HG03060 (cell line): Measurements from ENCODE around the gene CPLANE1.
"Not testable (repeated sequence)": the region's sequence is repeated elsewhere in the genome, so short reads cannot be mapped to it uniquely, and the experiment has no call there.

Source experiments
- ATAC-seq: cut with Tn5 transposase; IDR thresholded peaks from one replicate; pipeline ENCODE4 v1.9.1; 2021; ENCODE audit warnings: low read depth, moderate number of reproducible peaks; ENCODE audit not compliant: unreplicated experiment

The CPLANE1 gene

DNA sequence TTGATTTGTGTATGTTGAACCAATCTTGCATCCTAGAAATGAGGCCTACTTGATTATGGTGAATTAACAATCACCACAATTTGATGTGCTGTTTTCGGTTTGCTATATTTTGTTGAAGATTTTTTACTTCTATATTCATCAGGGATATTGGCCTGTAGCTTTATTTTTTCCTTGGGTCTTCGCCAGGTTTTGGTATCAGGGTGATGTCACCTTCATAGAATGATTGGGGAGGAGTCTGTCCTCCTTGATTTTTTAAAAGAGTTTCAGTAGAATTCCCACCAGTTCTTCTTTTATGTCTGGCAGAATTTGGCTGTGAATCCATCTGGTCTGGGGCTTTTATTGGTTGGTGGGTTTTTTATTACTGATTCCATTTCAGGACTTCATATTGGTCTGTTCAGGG lies 115.2 kb downstream of the CPLANE1 start:
- no peak for ATAC-seq

GRCh38 chr5:37132646-37133045 lies 116.5 kb downstream of the CPLANE1 start:
- no peak for ATAC-seq

GRCh38 chr5:37121465-37121864 lies 127.7 kb downstream of the CPLANE1 start:
- ATAC-seq, result no peak

- no peak for ATAC-seq
These were observed 128.1 kb downstream of the CPLANE1 start for GRCh38 chr5:37121027-37121426.

GRCh38 chr5:37120270-37120669 lies 128.9 kb downstream of the CPLANE1 start:
- ATAC-seq, result no peak

GRCh38 chr5:37116359-37116758 lies 132.8 kb downstream of the CPLANE1 start:
- no peak for ATAC-seq

GRCh38 chr5:37112383-37112991 lies 136.7 kb downstream of the CPLANE1 start:
- no peak for ATAC-seq

- peak; percentile 74 for ATAC-seq
These were observed 137.5 kb downstream of the CPLANE1 start for GRCh38 chr5:37111426-37112382.

- no peak for ATAC-seq
These were observed 139.0 kb downstream of the CPLANE1 start for GRCh38 chr5:37110135-37110534.

DNA sequence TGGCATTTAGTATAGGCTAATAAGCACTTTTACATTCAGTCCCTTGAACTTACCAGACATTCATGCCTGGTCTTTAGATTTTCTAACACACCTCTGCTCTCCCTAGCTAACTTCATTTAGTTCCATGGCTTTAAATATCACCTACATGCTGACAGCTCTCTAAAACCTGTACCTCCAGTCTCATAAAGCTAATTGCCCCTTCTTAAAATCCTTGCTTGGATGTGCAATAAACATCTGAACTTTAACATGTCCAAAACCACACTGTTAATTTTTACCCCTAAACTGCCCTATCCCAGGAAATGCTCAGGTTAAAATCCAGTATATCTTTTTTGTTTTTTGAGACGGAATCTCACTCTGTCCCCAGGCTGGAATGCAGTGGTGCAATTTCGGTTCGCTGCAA lies 139.8 kb downstream of the CPLANE1 start:
- no peak for ATAC-seq

- ATAC-seq, result no peak
These were observed 145.9 kb downstream of the CPLANE1 start for GRCh38 chr5:37103302-37103701.

- not testable (repeated sequence) for ATAC-seq
These were observed 149.9 kb downstream of the CPLANE1 start for GRCh38 chr5:37099267-37099666.

GRCh38 chr5:37093795-37094194 lies 155.4 kb downstream of the CPLANE1 start:
- ATAC-seq, result not testable (repeated sequence)

DNA sequence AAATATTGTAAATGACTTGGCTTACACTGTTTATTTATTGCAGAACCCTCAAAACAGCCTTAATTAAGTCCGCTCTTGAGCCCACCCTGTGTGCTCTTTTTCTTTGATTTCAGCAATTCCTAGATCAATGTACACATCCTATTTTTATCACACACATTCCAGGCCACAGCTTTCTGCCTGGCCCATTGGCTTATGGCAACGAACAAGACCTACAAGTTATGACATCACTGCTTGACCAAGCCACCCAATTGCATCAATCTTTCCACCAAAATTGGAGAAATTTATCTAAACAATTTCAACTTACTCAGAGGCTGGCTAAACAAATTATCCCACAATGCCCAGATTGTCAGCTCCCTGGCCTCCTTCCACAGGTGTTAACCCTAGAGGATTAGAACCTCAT lies 158.4 kb downstream of the CPLANE1 start:
- no peak for ATAC-seq

DNA sequence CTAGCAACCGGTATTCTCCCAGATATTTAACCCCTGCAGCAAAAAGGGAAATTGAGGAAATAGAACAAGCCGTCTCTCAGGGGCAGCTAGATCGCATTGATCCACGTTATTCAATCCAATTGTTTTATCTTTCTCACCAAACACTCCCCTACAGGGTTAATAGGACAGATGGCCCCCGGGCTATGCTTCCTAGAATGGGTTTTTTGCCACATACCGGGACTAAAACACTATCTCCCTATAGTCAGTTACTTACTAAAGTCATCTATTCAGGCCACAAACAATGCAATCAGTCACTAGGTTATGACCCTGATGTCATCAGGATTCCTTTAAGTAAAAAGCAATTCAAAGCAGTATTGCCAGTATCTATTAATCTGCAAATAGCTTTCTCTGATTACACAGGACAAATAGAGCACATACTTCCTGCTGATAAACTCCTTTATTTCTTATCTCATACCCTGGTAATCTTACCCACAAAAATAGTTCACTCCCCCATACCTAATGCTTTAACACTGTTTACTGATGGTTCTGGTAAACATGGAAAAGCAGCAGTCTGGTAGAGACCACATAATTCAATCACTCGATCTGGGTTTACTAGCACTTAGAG lies 159.0 kb downstream of the CPLANE1 start:
- no peak for ATAC-seq

GRCh38 chr5:37088009-37088408 lies 161.2 kb downstream of the CPLANE1 start:
- no peak for ATAC-seq

DNA sequence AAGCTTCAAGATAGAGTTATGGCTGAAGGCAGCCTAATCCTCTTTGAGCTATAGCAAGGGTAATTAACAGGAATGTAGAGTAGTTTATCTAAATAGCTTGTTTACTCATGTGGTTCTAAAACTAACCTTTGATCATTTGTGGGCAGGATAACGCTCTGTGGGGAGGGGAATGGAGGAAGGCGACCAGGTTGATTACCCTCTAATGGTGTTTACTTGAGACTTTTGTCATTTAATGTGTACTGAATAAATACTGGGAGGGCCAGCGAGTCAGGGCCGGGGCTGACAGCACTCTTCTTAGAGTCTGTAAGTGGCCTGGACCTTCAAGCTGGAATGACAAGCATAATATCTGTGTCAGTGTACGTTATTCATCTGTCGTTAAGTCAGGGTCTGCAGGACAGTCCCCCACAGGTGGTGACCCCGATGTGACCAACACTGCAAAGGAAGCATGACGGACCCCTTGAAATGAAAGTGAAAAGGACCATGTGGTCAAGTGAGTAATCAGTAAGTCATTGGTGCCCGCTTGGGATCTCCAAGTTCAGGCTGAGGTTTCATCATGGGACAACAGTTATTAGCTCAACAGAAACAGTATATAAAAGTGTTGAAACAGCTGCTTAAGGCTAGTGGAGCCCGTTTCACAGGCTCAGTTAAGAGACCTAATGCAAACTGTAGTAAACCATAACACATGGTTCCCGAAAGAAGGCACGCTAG lies 162.6 kb downstream of the CPLANE1 start:
- no peak for ATAC-seq

DNA sequence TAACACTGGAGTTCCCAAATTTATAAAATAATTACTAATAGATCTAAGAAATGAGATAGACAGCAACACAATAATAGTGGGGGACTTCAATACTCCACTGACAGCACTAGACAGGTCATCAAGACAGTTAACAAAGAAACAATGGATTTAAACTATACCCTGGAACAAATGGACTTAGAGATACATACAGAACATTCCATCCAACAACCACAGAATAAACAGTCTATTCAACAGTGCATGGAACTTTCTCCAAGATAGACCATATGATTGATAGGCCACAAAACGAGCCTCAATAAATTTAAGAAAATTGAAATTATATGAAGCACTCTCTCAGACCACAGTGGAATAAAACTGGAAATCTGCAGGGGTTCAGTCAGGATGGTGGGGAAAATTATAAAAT lies 163.2 kb downstream of the CPLANE1 start:
- ATAC-seq, result not testable (repeated sequence)

GRCh38 chr5:37082977-37083376 lies 166.2 kb downstream of the CPLANE1 start:
- ATAC-seq, result not testable (repeated sequence)

DNA sequence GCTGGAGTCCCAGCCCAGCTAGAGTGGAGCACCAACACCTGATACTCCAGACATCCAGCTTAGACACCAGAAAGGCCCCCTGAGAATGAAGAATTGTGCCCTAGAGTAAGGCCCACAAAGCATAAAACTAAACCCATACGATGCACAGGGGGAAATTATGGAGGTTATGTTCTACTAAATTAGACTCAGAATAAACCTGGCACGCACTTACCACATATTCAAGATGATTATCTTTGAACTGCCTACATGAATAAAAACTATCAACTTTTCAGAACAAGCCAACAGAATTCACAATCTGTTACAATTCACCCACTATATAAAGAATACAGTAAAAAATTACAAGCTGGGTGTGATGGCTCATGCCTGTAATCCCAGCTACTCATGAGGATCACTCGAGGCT lies 168.5 kb downstream of the CPLANE1 start:
- no peak for ATAC-seq

- no peak for ATAC-seq
These were observed 172.0 kb downstream of the CPLANE1 start for GRCh38 chr5:37077146-37077545.
